H9 (cell line): ENCODE results near the gene CSRP1. TPM values are rescaled to one million over a fixed set of nuclear protein-coding genes. Genes with fewer than 3 reads are reported as not detected.

Experiments used
- DNase-seq: peaks from one replicate; pipeline ENCODE4 v3.0.0-alpha.2; 2017
- H2AFZ ChIP-seq: one replicate; pipeline ENCODE4 v1.6.1; 2013; ENCODE audit warnings: mild to moderate bottlenecking, low read length, control low read depth, moderate library complexity
- H2AK5ac ChIP-seq: 2 replicates; pipeline ENCODE4 v1.6.1; 2013; ENCODE audit warnings: low read length, control low read depth, mixed read lengths; ENCODE audit not compliant: insufficient read length
- H2BK120ac ChIP-seq: one replicate; pipeline ENCODE4 v1.6.1; 2013; ENCODE audit warnings: low read depth, mild to moderate bottlenecking, low read length, control low read depth, inconsistent platforms; ENCODE audit not compliant: poor library complexity, severe bottlenecking
- H2BK12ac ChIP-seq: 2 replicates; pipeline ENCODE4 v1.6.1; 2013; ENCODE audit warnings: low read length, control low read depth, mixed read lengths, low read depth; ENCODE audit not compliant: insufficient read length
- H2BK15ac ChIP-seq: 2 replicates; pipeline ENCODE4 v1.6.1; 2013; ENCODE audit warnings: low read depth, low read length, control low read depth
- H2BK20ac ChIP-seq: one replicate; pipeline ENCODE4 v1.6.1; 2013; ENCODE audit warnings: low read depth, mild to moderate bottlenecking, low read length, control low read depth, inconsistent platforms; ENCODE audit not compliant: poor library complexity, severe bottlenecking
- H2BK5ac ChIP-seq: 2 replicates; pipeline ENCODE4 v1.6.1; 2013; ENCODE audit warnings: low read length, control low read depth, mixed read lengths; ENCODE audit not compliant: insufficient read length
- H3K14ac ChIP-seq: 2 replicates; pipeline ENCODE4 v1.6.1; 2013; ENCODE audit warnings: low read length, control low read depth; ENCODE audit not compliant: insufficient read depth
- H3K18ac ChIP-seq: 2 replicates; pipeline ENCODE4 v1.6.1; 2013; ENCODE audit warnings: low read depth, mild to moderate bottlenecking, mixed read lengths, low read length, control low read depth; ENCODE audit not compliant: insufficient read length
- H3K23ac ChIP-seq: 2 replicates; pipeline ENCODE4 v1.6.1; 2013; ENCODE audit warnings: low read length, control low read depth, mixed read lengths, low read depth; ENCODE audit not compliant: insufficient read length
- H3K23me2 ChIP-seq: 2 replicates; pipeline ENCODE4 v1.6.1; 2013; ENCODE audit warnings: low read depth, mild to moderate bottlenecking, mixed read lengths, low read length, control low read depth; ENCODE audit not compliant: insufficient read length, poor library complexity, severe bottlenecking
- H3K27ac ChIP-seq: 2 replicates; pipeline ENCODE4 v1.5.1; 2013; ENCODE audit warnings: low read length, control low read depth, mixed read lengths, low read depth; ENCODE audit not compliant: insufficient read length
- H3K27me3 ChIP-seq: 2 replicates; pipeline ENCODE4 v1.6.1; 2013; ENCODE audit warnings: low read length, control low read depth, inconsistent platforms; ENCODE audit not compliant: insufficient read depth
- H3K4ac ChIP-seq: 2 replicates; pipeline ENCODE4 v1.6.1; 2013; ENCODE audit warnings: low read depth, mild to moderate bottlenecking, control low read depth, inconsistent platforms, low read length, moderate library complexity
- H3K4me1 ChIP-seq: 2 replicates; pipeline ENCODE4 v1.6.1; 2013; ENCODE audit warnings: low read length, control low read depth, inconsistent platforms; ENCODE audit not compliant: insufficient read depth
- H3K4me2 ChIP-seq: 2 replicates; pipeline ENCODE4 v1.6.1; 2013; ENCODE audit warnings: low read length, control low read depth, mixed read lengths; ENCODE audit not compliant: insufficient read length, insufficient read depth
- H3K56ac ChIP-seq: 2 replicates; pipeline ENCODE4 v1.6.1; 2013; ENCODE audit warnings: low read depth, mild to moderate bottlenecking, mixed read lengths, low read length, control low read depth; ENCODE audit not compliant: insufficient read length
- H3K79me1 ChIP-seq: 2 replicates; pipeline ENCODE4 v1.6.1; 2013; ENCODE audit warnings: low read depth, mild to moderate bottlenecking, moderate library complexity, low read length, control low read depth, inconsistent platforms; ENCODE audit not compliant: insufficient read depth, poor library complexity, severe bottlenecking
- H3K79me2 ChIP-seq: 2 replicates; pipeline ENCODE4 v1.6.1; 2013; ENCODE audit warnings: low read length, control low read depth, inconsistent platforms; ENCODE audit not compliant: insufficient read depth
- H3K9ac ChIP-seq: 2 replicates; pipeline ENCODE4 v1.6.1; 2013; ENCODE audit warnings: low read length, control low read depth, mixed read lengths; ENCODE audit not compliant: insufficient read length; ENCODE audit errors: extremely low read depth
- H3K9me3 ChIP-seq: one replicate; pipeline ENCODE4 v1.6.1; 2013; ENCODE audit warnings: low read depth, low read length, inconsistent platforms; ENCODE audit not compliant: control insufficient read depth
- H3T11ph ChIP-seq: one replicate; pipeline ENCODE4 v1.6.1; 2013; ENCODE audit warnings: mild to moderate bottlenecking, low read length, control low read depth, inconsistent platforms
- H4K20me1 ChIP-seq: one replicate; pipeline ENCODE4 v1.6.1; 2013; ENCODE audit not compliant: control insufficient read depth, insufficient read length, insufficient read depth
- H4K5ac ChIP-seq: 2 replicates; pipeline ENCODE4 v1.6.1; 2013; ENCODE audit warnings: low read depth, mild to moderate bottlenecking, mixed read lengths, low read length, control low read depth; ENCODE audit not compliant: insufficient read length
- H4K8ac ChIP-seq: replicated peaks from 2 replicates; pipeline ENCODE4 v1.6.1; 2013; ENCODE audit warnings: low read length, control low read depth, mixed read lengths, low read depth; ENCODE audit not compliant: insufficient read length
- H4K91ac ChIP-seq: 2 replicates; pipeline ENCODE4 v1.6.1; 2013; ENCODE audit warnings: low read depth, mild to moderate bottlenecking, moderate library complexity, mixed read lengths, low read length, control low read depth; ENCODE audit not compliant: insufficient read length
- H3K27ac Mint-ChIP-seq, 3 experiments: 2 replicates in 2 of 3; 3 replicates in 1 of 3; pipeline ENCODE4 v1.8.0; 2020 to 2021; ENCODE audit warnings: mixed read lengths in 3 of 3, mild to moderate bottlenecking in 1 of 3, moderate library complexity in 1 of 3
- H3K27me3 Mint-ChIP-seq: 2 replicates; pipeline ENCODE4 v1.8.0; 2021; ENCODE audit warnings: low read depth, mild to moderate bottlenecking, moderate library complexity, mixed read lengths
- H3K36me3 Mint-ChIP-seq, 3 experiments: 2 replicates in 2 of 3; 3 replicates in 1 of 3; pipeline ENCODE4 v1.8.0; 2020 to 2021; ENCODE audit warnings: low read depth in 3 of 3, mixed read lengths in 3 of 3; ENCODE audit not compliant: insufficient read depth in 1 of 3
- H3K4me1 Mint-ChIP-seq, 2 experiments: 2 replicates each; pipeline ENCODE4 v1.8.0; 2020; ENCODE audit warnings: mixed read lengths in 2 of 2
- H3K4me3 Mint-ChIP-seq, 2 experiments: 2 replicates in 1 of 2; 3 replicates in 1 of 2; pipeline ENCODE4 v1.8.0; 2020 to 2021; ENCODE audit warnings: mild to moderate bottlenecking in 2 of 2, mixed read lengths in 2 of 2, moderate library complexity in 1 of 2
- H3K9me3 Mint-ChIP-seq, 2 experiments: 2 replicates in 1 of 2; 3 replicates in 1 of 2; pipeline ENCODE4 v1.8.0; 2020; ENCODE audit warnings: mild to moderate bottlenecking in 2 of 2, mixed read lengths in 2 of 2, moderate library complexity in 1 of 2
- WGBS: extraction: QIAGEN DNeasy Blood & Tissue Kit; methylation state at CpG from one replicate; pipeline ENCODE4 v1.1.7; 2013; ENCODE audit warnings: missing lambda C conversion rate, low lambda C conversion rate, mixed read lengths; ENCODE audit not compliant: insufficient read length; ENCODE audit errors: extremely low coverage; 5-methylcytosine and 5-hydroxymethylcytosine counted together
- total RNA-seq: library from RNA; stranded (reverse); gene quantifications from 2 replicates; pipeline ENCODE4 v1.2.1, GENCODE V29; 2021
- TF ChIP-seq, protein P1 (sequence below): fragments of 200-600 bp; sonication (generic); conservative IDR thresholded peaks from 3 replicates; pipeline ENCODE4 v1.8.0; 2021; ENCODE audit warnings: antibody characterized with exemption, mild to moderate bottlenecking

CSRP1 gene
- total RNA-seq, 1 experiment from 2014 or later: 0.44 TPM

GRCh38 chr1:201538612-201539551 is 32.0 kb upstream of the CSRP1 start, which contains the start of gene NAV1:
TSS of gene NAV1 (plus strand) at chr1:201539127. CDS start at chr1:201622885, 83,758 bp downstream.
- H3K27me3 ChIP-seq: peaks cover 7% of the 10 kb centered on the region; the same call in 1 of the 2 replicates
- H3K9me3 Mint-ChIP-seq: peaks cover 0 to 6% of the 10 kb centered on the region in 2 experiments; a peak in 2 of 5 replicates
- H3K9ac ChIP-seq: no peak within 1 kb of the TSS

More at GRCh38 chr1:201538612-201539551, 32.0 kb upstream of the CSRP1 start, which contains the start of gene NAV1:
- H3K4me2 ChIP-seq: peak within 1 kb of the TSS; percentile 95
- H2BK120ac ChIP-seq: no peak within 1 kb of the TSS
- no peak within 1 kb of the TSS for H2BK20ac ChIP-seq
- no peak within 1 kb of the TSS for H2AK5ac ChIP-seq
- no peak within 1 kb of the TSS for H3K18ac ChIP-seq
- no peak within 1 kb of the TSS for H2AFZ ChIP-seq
- no peaks in the 10 kb centered on the region for H3K79me1 ChIP-seq
- no peak within 1 kb of the TSS for H3K23ac ChIP-seq
- Mint-ChIP-seq H3K4me3 (peak within 1 kb of the TSS; percentile 79 to 92), H3K27me3 (peaks cover 77% of the 10 kb centered on the region), H3K36me3 (no peaks in the 10 kb centered on the region), H3K27ac (no peak within 1 kb of the TSS), H3K4me1 (peaks cover 18 to 31% of the 10 kb centered on the region in 2 experiments)
- H4K5ac ChIP-seq: no peak within 1 kb of the TSS
- TF ChIP-seq, protein P1, sequence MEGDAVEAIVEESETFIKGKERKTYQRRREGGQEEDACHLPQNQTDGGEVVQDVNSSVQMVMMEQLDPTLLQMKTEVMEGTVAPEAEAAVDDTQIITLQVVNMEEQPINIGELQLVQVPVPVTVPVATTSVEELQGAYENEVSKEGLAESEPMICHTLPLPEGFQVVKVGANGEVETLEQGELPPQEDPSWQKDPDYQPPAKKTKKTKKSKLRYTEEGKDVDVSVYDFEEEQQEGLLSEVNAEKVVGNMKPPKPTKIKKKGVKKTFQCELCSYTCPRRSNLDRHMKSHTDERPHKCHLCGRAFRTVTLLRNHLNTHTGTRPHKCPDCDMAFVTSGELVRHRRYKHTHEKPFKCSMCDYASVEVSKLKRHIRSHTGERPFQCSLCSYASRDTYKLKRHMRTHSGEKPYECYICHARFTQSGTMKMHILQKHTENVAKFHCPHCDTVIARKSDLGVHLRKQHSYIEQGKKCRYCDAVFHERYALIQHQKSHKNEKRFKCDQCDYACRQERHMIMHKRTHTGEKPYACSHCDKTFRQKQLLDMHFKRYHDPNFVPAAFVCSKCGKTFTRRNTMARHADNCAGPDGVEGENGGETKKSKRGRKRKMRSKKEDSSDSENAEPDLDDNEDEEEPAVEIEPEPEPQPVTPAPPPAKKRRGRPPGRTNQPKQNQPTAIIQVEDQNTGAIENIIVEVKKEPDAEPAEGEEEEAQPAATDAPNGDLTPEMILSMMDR: no peak
- peak; percentile 74 for DNase-seq
- H3K56ac ChIP-seq: no peak within 1 kb of the TSS
- H3K14ac ChIP-seq: no peak within 1 kb of the TSS; the same call in 1 of the 2 replicates
- no CpG with 5 or more reads among the region's 93 CpGs for WGBS
- H3K4ac ChIP-seq: no peak within 1 kb of the TSS
- no peak within 1 kb of the TSS; the same call in 1 of the 2 replicates for H2BK15ac ChIP-seq
- no peak within 1 kb of the TSS for H3K27ac ChIP-seq
- H4K8ac ChIP-seq: no peak within 1 kb of the TSS
- no peaks in the 10 kb centered on the region for H3K79me2 ChIP-seq
- H3T11ph ChIP-seq: no peak within 1 kb of the TSS
- H4K20me1 ChIP-seq: no peaks in the 10 kb centered on the region
- H2BK5ac ChIP-seq: no peak within 1 kb of the TSS
- H3K23me2 ChIP-seq: peaks cover 23% of the 10 kb centered on the region
- H2BK12ac ChIP-seq: no peak within 1 kb of the TSS
- no peaks in the 10 kb centered on the region; the same call in 1 of the 2 replicates for H3K4me1 ChIP-seq
- no peaks in the 10 kb centered on the region for H3K9me3 ChIP-seq
- H4K91ac ChIP-seq: no peak within 1 kb of the TSS
